Hepatocyte (in vitro differentiated cells): ENCODE measurements around the gene TNNI3K. TPM values are rescaled to one million over a fixed set of nuclear protein-coding genes. Genes with fewer than 3 reads are reported as not detected.

Experiments used
- DNase-seq: peaks from one replicate; pipeline ENCODE4 v3.0.0-alpha.2; 2016; ENCODE audit warnings: low spot score
- H2AFZ ChIP-seq: fragments of 200-600 bp; sonication (generic); 2 replicates; pipeline ENCODE4 v1.6.0; 2016; ENCODE audit warnings: antibody characterized with exemption, mild to moderate bottlenecking
- H3K27ac ChIP-seq: fragments of 200-600 bp; sonication (generic); 2 replicates; pipeline ENCODE4 v1.5.1; 2016; ENCODE audit warnings: mild to moderate bottlenecking
- H3K27me3 ChIP-seq: fragments of 200-600 bp; sonication (generic); 2 replicates; pipeline ENCODE4 v1.6.1; 2016
- H3K36me3 ChIP-seq: fragments of 200-600 bp; sonication (generic); replicated peaks from 2 replicates; pipeline ENCODE4 v1.5.1; 2016; ENCODE audit warnings: low read depth; ENCODE audit not compliant: insufficient read depth
- H3K4me1 ChIP-seq: fragments of 200-600 bp; sonication (generic); 2 replicates; pipeline ENCODE4 v1.5.1; 2016; ENCODE audit warnings: mild to moderate bottlenecking, moderate library complexity; ENCODE audit not compliant: insufficient read depth
- H3K4me2 ChIP-seq: fragments of 200-600 bp; sonication (generic); 2 replicates; pipeline ENCODE4 v1.6.0; 2016
- H3K4me3 ChIP-seq: fragments of 200-600 bp; sonication (generic); 2 replicates; pipeline ENCODE4 v1.5.1; 2016; ENCODE audit warnings: mild to moderate bottlenecking
- H3K79me2 ChIP-seq: fragments of 200-600 bp; sonication (generic); 2 replicates; pipeline ENCODE4 v1.6.0; 2017; ENCODE audit warnings: mild to moderate bottlenecking
- H3K9me2 ChIP-seq: fragments of 200-600 bp; sonication (generic); replicated peaks from 2 replicates; pipeline ENCODE4 v1.6.0; 2017; ENCODE audit warnings: mild to moderate bottlenecking; ENCODE audit not compliant: insufficient read depth
- H3K9me3 ChIP-seq: fragments of 200-600 bp; sonication (generic); 2 replicates; pipeline ENCODE4 v1.5.1; 2016; ENCODE audit warnings: low read depth, mild to moderate bottlenecking
- H4K20me1 ChIP-seq: fragments of 200-600 bp; sonication (generic); 2 replicates; pipeline ENCODE4 v1.6.0; 2016; ENCODE audit warnings: mild to moderate bottlenecking; ENCODE audit not compliant: insufficient read depth, poor library complexity, severe bottlenecking
- CTCF ChIP-seq: fragments of 200-600 bp; sonication (generic); IDR thresholded peaks from 2 replicates; pipeline ENCODE4 v1.5.1; 2016; ENCODE audit warnings: antibody characterized with exemption, mild to moderate bottlenecking; ENCODE audit not compliant: poor library complexity
- EZH2 ChIP-seq: fragments of 200-600 bp; sonication (generic); IDR thresholded peaks from 2 replicates; pipeline ENCODE4 v1.6.1; 2016; ENCODE audit warnings: antibody characterized with exemption, mild to moderate bottlenecking, borderline replicate concordance
- EZH2phosphoT487 ChIP-seq: fragments of 200-600 bp; sonication (generic); IDR thresholded peaks from one replicate; pipeline ENCODE4 v1.6.1; 2018; ENCODE audit warnings: antibody characterized with exemption, mild to moderate bottlenecking, low read depth, moderate library complexity; ENCODE audit not compliant: unreplicated experiment, severe bottlenecking
- WGBS: methylation state at CpG from one replicate; pipeline ENCODE4 v1.1.6; 2016; ENCODE audit warnings: low lambda C conversion rate; ENCODE audit errors: missing lambda C conversion rate; 5-methylcytosine and 5-hydroxymethylcytosine counted together
- polyA plus RNA-seq: library from polyadenylated mRNA; unstranded; fragments of >200 nt; fragmentation: Nextera tagmentation; extraction: Ambion mirVana; gene quantifications from 2 replicates; pipeline ENCODE4 v1.2.1, GENCODE V29; 2016
- total RNA-seq: library from RNA; depleted of rRNA; stranded (reverse); fragments of >200 nt; gene quantifications from 2 replicates; pipeline ENCODE4 v1.2.3, GENCODE V29; 2014

The TNNI3K gene
- total and polyA plus RNA-seq, 2 experiments from 2014 or later = not detected

GRCh38 chr1:74340656-74341055, 105.5 kb downstream of the TNNI3K start:
- Histone ChIP-seq H3K36me3 (no peaks in the 10 kb centered on the region), H3K4me3 (no peak overlapping the region), H3K9me2 (no peaks in the 10 kb centered on the region), H3K79me2 (no peaks in the 10 kb centered on the region), H3K4me2 (no peak overlapping the region), H4K20me1 (no peaks in the 10 kb centered on the region), H2AFZ (no peak overlapping the region), H3K9me3 (no peaks in the 10 kb centered on the region), H3K27me3 (no peaks in the 10 kb centered on the region), H3K4me1 (peaks cover 4% of the 10 kb centered on the region), H3K27ac (no peak overlapping the region)
- no peak for TF ChIP-seq EZH2
- TF ChIP-seq EZH2phosphoT487 = no peak
- no peak for TF ChIP-seq CTCF
- 77% methylated on average over 2 of the region's 2 CpGs for WGBS
- DNase-seq = no peak

GRCh38 chr1:74341702-74342339, 106.6 kb downstream of the TNNI3K start:
- H2AFZ ChIP-seq = no peak overlapping the region
- TF ChIP-seq CTCF = no peak
- no peak for TF ChIP-seq EZH2phosphoT487
- TF ChIP-seq EZH2 = no peak

GRCh38 chr1:74343216-74343615, 108.0 kb downstream of the TNNI3K start:
- WGBS = 45% methylated on average over 1 of the region's 1 CpG
- H3K9me3 ChIP-seq = no peaks in the 10 kb centered on the region
- no peaks in the 10 kb centered on the region for H4K20me1 ChIP-seq
- H3K27ac ChIP-seq = peak overlapping the region; percentile 9
- TF ChIP-seq CTCF (no peak), EZH2 (no peak), EZH2phosphoT487 (no peak)
- peaks cover 4% of the 10 kb centered on the region for H3K4me1 ChIP-seq
- H3K4me3 ChIP-seq = no peak overlapping the region
- H3K4me2 ChIP-seq = peak overlapping the region; percentile 10
- peak; percentile 78 for DNase-seq
- H2AFZ ChIP-seq = no peak overlapping the region
- H3K79me2 ChIP-seq = no peaks in the 10 kb centered on the region
- no peaks in the 10 kb centered on the region for H3K9me2 ChIP-seq
- no peaks in the 10 kb centered on the region for H3K27me3 ChIP-seq
- H3K36me3 ChIP-seq = no peaks in the 10 kb centered on the region

More at GRCh38 chr1:74341702-74342339, 106.6 kb downstream of the TNNI3K start:
- 89% methylated on average over 4 of the region's 4 CpGs for WGBS
- Histone ChIP-seq H3K4me3 (no peak overlapping the region), H3K27ac (no peak overlapping the region), H4K20me1 (no peaks in the 10 kb centered on the region), H3K9me2 (no peaks in the 10 kb centered on the region), H3K4me2 (no peak overlapping the region), H3K79me2 (no peaks in the 10 kb centered on the region), H3K36me3 (no peaks in the 10 kb centered on the region), H3K4me1 (peaks cover 4% of the 10 kb centered on the region), H3K27me3 (no peaks in the 10 kb centered on the region), H3K9me3 (no peaks in the 10 kb centered on the region)
- DNase-seq = no peak

GRCh38 chr1:74344387-74344786, 109.2 kb downstream of the TNNI3K start:
- Histone ChIP-seq H4K20me1 (no peaks in the 10 kb centered on the region), H3K27me3 (no peaks in the 10 kb centered on the region), H3K79me2 (no peaks in the 10 kb centered on the region), H3K4me2 (no peak overlapping the region), H3K27ac (no peak overlapping the region), H3K36me3 (no peaks in the 10 kb centered on the region), H3K4me1 (peaks cover 4% of the 10 kb centered on the region), H3K9me2 (no peaks in the 10 kb centered on the region), H2AFZ (no peak overlapping the region), H3K9me3 (no peaks in the 10 kb centered on the region), H3K4me3 (no peak overlapping the region)
- TF ChIP-seq EZH2 (no peak), EZH2phosphoT487 (no peak), CTCF (no peak)
- no peak for DNase-seq
- 48% methylated on average over 1 of the region's 1 CpG for WGBS
